ENCODE measurements around the gene ZNF550. TPM values are rescaled to one million over a fixed set of nuclear protein-coding genes. Genes with fewer than 3 reads are reported as not detected.

The ZNF550 gene
- total and polyA plus RNA-seq, 10 of the 15 experiments (the other 5 are each of a cell fraction or from before 2014, with no cell fraction given) = 2.6 to 14.0 (median 7.4) TPM

GRCh38 chr19:57563547-57563946 lies 3.9 kb upstream of the ZNF550 start:
- H3K27me3 ChIP-seq (replicated peaks in 1 of 2; ENCODE audit: control insufficient read depth in 2 of 2, insufficient read depth in 2 of 2, low read length in 1 of 2) = no peaks in the 10 kb centered on the region
- no peak for TF ChIP-seq PAX5 (IDR thresholded peaks at IDR 0.05; ENCODE audit: borderline replicate concordance, low read depth, low read length)
- no peak for TF ChIP-seq RCOR1 (conservative IDR thresholded peaks at IDR 0.05; ENCODE audit: low read depth, low read length)
- no peak for TF ChIP-seq CHD2 (IDR thresholded peaks at IDR 0.05; ENCODE audit: borderline replicate concordance, low read depth, low read length)
- no peak for TF ChIP-seq TAF1 (IDR thresholded peaks at IDR 0.05; ENCODE audit: borderline replicate concordance, low read depth, low read length)
- no peak for TF ChIP-seq TBL1XR1 (IDR thresholded peaks at IDR 0.05; ENCODE audit: low read depth, low read length)
- no peak for TF ChIP-seq DPF2 (IDR thresholded peaks at IDR 0.05)
- TF ChIP-seq PRDM15 (CRISPR knock-in tag; IDR thresholded peaks at IDR 0.05) = no peak
- no peak for TF ChIP-seq BMI1 (IDR thresholded peaks at IDR 0.05; ENCODE audit: borderline replicate concordance)
- TF ChIP-seq FOS (IDR thresholded peaks at IDR 0.05; ENCODE audit: borderline replicate concordance, extremely low read depth, insufficient read length) = no peak
- TF ChIP-seq ZZZ3 (IDR thresholded peaks at IDR 0.05; ENCODE audit: control insufficient read depth, insufficient read length, low read depth) = no peak
- no peak for TF ChIP-seq POLR2AphosphoS5 (IDR thresholded peaks at IDR 0.05; ENCODE audit: low read length)
- TF ChIP-seq NR2F1 (conservative IDR thresholded peaks at IDR 0.05) = no peak
- no peak for TF ChIP-seq KAT2A (conservative IDR thresholded peaks at IDR 0.05; ENCODE audit: control insufficient read depth, low read depth, low read length)
- TF ChIP-seq ATF2 (IDR thresholded peaks at IDR 0.05; ENCODE audit: low read length) = no peak
- no peak for TF ChIP-seq MTA2 (IDR thresholded peaks at IDR 0.05; ENCODE audit: low read depth)
- no peak for TF ChIP-seq CBX5 (IDR thresholded peaks at IDR 0.05; ENCODE audit: low read depth)
- no peak for TF ChIP-seq REST (IDR thresholded peaks at IDR 0.05; ENCODE audit: low read depth, low read length)
- no peaks in the 10 kb centered on the region for H4K20me1 ChIP-seq (ENCODE audit: control insufficient read depth, insufficient read depth)
- POLR2A ChIA-PET = no interaction called here
- H3K36me3 ChIP-seq (ENCODE audit: control insufficient read depth in 2 of 2, insufficient read depth in 2 of 2, low read length in 1 of 2) = no peaks in the 10 kb centered on the region
- no peak overlapping the region for H3K4me3 ChIP-seq
- H3K79me2 ChIP-seq (ENCODE audit: control insufficient read depth, insufficient read depth, low read length) = peaks cover 10% of the 10 kb centered on the region
- no TSS peak for BruUV-seq (replicated peaks)
- intact Hi-C loops (cut with micrococcal nuclease; ENCODE audit: unreplicated experiment) = no loop called here
- in situ Hi-C loops (cut with MboI) = no loop called here
- WGBS (ENCODE audit: insufficient coverage, insufficient replicate concordance, low lambda C conversion rate, missing lambda C conversion rate) = 0% methylated on average over 1 of the region's 1 CpG
- H3K9me3 ChIP-seq (replicated peaks; ENCODE audit: control insufficient read depth, insufficient read depth, low read length) = peaks cover 25% of the 10 kb centered on the region; the same call in 2 of the 3 replicates
- H3K9ac ChIP-seq (ENCODE audit: control insufficient read depth, insufficient read depth, low read length) = no peak overlapping the region
- CTCF ChIA-PET = no interaction called here
- H3K4me1 ChIP-seq (ENCODE audit: control insufficient read depth, insufficient read depth, low read length) = no peaks in the 10 kb centered on the region
- H2AFZ ChIP-seq (ENCODE audit: control insufficient read depth, low read depth, low read length) = no peak overlapping the region
- H3K4me2 ChIP-seq (ENCODE audit: control insufficient read depth, insufficient read depth) = no peak overlapping the region
- SMC1A ChIA-PET (ENCODE audit: uncharacterized antibody, unreplicated experiment) = no interaction called here
- FAIRE-seq (no peak), DNase-seq (ENCODE audit: low read depth, low spot score) (no peak), ATAC-seq (no peak)
- H3K27ac ChIP-seq (ENCODE audit: control insufficient read depth, insufficient read depth) = no peak overlapping the region
- RAD21 ChIA-PET (ENCODE audit: unreplicated experiment) = no interaction called here
